Measurements from ENCODE around the gene EYA3. TPM values are rescaled to one million over a fixed set of nuclear protein-coding genes. Genes with fewer than 3 reads are reported as not detected.

The EYA3 gene
- total RNA-seq, 4 donors from 2014 or later, result 13.8 to 21.9 (median 15.8) TPM

DNA sequence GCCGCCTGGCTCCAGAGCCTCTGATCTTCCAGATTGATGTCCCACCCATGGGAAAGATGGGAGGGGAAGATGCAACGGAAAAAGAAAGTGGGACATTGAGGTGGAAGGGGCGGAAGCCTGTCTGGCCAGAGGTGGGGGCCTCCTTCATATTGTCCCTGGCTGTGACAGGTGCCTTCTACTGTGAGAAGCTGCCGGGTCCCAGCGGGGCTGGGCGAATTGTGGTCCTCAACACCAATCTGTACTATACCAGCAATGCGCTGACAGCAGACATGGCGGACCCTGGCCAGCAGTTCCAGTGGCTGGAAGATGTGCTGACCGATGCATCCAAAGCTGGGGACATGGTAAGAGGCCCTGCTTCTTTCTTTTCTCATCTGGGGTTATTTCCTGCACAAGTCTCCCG is 134.2 kb downstream of the EYA3 start:
- no peaks in the 10 kb centered on the region for H3K27me3 ChIP-seq
- intact Hi-C loops (cut with DNase I), result no loop called here
- 91 to 96% methylated on average over 9 to 10 of the region's 10 CpGs for WGBS, 2 donors
- no peak overlapping the region for H3K4me3 ChIP-seq
- H3K9me3 ChIP-seq, result no peaks in the 10 kb centered on the region
- H3K4me1 ChIP-seq, result peaks cover 0 to 6% (median 3%) of the 10 kb centered on the region in 3 donors
- TF ChIP-seq, protein P1, sequence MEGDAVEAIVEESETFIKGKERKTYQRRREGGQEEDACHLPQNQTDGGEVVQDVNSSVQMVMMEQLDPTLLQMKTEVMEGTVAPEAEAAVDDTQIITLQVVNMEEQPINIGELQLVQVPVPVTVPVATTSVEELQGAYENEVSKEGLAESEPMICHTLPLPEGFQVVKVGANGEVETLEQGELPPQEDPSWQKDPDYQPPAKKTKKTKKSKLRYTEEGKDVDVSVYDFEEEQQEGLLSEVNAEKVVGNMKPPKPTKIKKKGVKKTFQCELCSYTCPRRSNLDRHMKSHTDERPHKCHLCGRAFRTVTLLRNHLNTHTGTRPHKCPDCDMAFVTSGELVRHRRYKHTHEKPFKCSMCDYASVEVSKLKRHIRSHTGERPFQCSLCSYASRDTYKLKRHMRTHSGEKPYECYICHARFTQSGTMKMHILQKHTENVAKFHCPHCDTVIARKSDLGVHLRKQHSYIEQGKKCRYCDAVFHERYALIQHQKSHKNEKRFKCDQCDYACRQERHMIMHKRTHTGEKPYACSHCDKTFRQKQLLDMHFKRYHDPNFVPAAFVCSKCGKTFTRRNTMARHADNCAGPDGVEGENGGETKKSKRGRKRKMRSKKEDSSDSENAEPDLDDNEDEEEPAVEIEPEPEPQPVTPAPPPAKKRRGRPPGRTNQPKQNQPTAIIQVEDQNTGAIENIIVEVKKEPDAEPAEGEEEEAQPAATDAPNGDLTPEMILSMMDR (IDR thresholded peaks at IDR 0.05), result no peak
- no peak for TF ChIP-seq POLR2A (IDR thresholded peaks at IDR 0.05)
- no peak for DNase-seq
- H3K36me3 ChIP-seq, result no peaks in the 10 kb centered on the region
- H3K27ac ChIP-seq, result no peak overlapping the region

DNA sequence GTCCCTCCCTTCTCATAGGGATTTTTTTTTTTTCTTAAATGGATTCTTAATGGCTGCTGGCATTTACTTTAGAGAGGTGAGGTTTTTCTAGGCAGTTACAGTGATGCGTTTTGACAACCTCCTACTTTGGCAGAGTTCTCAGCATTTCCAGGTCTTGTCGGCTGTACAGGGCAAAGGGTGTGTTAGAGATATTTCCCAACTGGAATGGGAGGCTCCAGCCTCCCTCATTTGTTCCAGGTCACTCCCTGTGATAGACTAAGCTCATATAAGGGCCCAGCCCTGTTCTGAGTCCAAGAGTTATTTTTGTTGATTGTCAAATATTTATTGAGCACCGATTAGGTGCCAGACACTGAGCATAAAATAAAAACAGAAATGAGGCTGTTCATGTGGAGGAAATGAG is 136.3 kb downstream of the EYA3 start:
- 62 to 68% methylated on average over 2 to 3 of the region's 3 CpGs for WGBS, 2 donors
- Histone ChIP-seq H3K27me3 (no peaks in the 10 kb centered on the region), H3K4me1 (no peaks in the 10 kb centered on the region), H3K27ac (no peak overlapping the region), H3K36me3 (no peaks in the 10 kb centered on the region), H3K4me3 (no peak overlapping the region), H3K9me3 (no peaks in the 10 kb centered on the region)
- no peak for TF ChIP-seq POLR2A (IDR thresholded peaks at IDR 0.05)
- TF ChIP-seq, protein P1 (IDR thresholded peaks at IDR 0.05), result no peak
- no peak for DNase-seq
- intact Hi-C loops (cut with DNase I), result no loop called here

DNA sequence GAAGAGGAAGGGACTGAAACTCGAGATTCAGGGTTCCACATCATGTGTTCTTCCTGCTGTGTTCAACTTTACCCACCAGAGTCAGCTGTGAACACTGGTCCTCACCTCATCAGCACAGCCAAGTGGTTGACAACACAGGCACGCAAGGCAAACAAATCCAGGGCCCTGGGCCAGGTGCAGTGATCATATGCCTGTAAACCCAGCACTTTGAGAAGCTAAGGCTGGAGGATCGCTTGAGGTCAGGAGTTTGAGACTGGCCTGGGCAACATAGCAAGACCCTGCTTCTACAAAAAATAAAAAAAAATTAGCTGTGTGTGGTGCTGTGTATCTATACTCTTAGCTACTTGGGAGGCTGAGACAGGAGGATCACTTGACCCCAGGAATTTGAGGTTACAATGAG is 137.0 kb downstream of the EYA3 start:
- H3K27me3 ChIP-seq, result no peaks in the 10 kb centered on the region
- H3K36me3 ChIP-seq, result no peaks in the 10 kb centered on the region
- TF ChIP-seq, protein P1 (IDR thresholded peaks at IDR 0.05), result no peak
- TF ChIP-seq POLR2A (IDR thresholded peaks at IDR 0.05), result no peak
- DNase-seq, result no peak
- 34 to 51% methylated on average over 3 of the region's 3 CpGs for WGBS, 2 donors
- no peaks in the 10 kb centered on the region for H3K9me3 ChIP-seq
- intact Hi-C loops (cut with DNase I), result no loop called here
- no peak overlapping the region for H3K27ac ChIP-seq
- no peaks in the 10 kb centered on the region for H3K4me1 ChIP-seq
- H3K4me3 ChIP-seq, result no peak overlapping the region

DNA sequence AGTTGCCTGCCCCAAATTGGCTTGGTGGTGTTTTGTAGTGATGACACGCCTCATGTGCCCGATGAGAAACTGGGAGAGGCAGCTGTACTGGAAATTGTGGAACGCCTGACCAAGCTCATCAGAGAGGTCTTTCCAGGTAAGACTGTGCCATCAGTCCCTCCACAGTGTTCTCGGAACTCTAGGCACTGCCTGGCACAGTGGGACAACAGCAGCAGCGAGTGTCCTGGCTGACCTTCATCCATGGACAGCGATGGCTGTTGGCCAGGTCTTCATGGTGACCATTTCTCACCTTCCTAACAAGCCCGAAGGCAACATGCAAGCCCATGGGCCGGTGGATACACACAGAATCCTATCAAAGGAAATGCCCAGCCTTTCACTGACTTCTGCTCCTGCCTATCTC is 139.4 kb downstream of the EYA3 start:
- WGBS, 2 donors, result 89% methylated on average over 3 of the region's 8 CpGs; no CpG with 5 or more reads in 1 of the 2 donors
- no peaks in the 10 kb centered on the region for H3K27me3 ChIP-seq
- intact Hi-C loops (cut with DNase I), result no loop called here
- no peaks in the 10 kb centered on the region for H3K4me1 ChIP-seq
- TF ChIP-seq, protein P1 (IDR thresholded peaks at IDR 0.05), result no peak
- TF ChIP-seq POLR2A (IDR thresholded peaks at IDR 0.05), result no peak
- no peak overlapping the region for H3K4me3 ChIP-seq
- H3K27ac ChIP-seq, result no peak overlapping the region
- H3K9me3 ChIP-seq, result no peaks in the 10 kb centered on the region
- H3K36me3 ChIP-seq, result no peaks in the 10 kb centered on the region
- DNase-seq, result no peak

DNA sequence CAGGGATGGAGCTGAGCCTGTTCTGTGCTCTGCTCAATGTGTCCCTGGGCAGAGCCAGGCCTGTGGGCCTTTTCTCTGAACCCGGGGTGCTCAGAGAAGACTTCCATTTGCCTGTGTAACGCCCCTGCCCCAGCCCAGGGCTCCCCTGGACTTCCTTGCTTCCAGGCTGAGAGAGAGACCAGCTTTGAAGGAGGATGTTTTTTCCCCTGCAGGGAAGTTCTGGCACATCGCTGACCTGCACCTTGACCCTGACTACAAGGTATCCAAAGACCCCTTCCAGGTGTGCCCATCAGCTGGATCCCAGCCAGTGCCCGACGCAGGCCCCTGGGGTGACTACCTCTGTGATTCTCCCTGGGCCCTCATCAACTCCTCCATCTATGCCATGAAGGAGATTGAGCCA is 143.4 kb downstream of the EYA3 start:
- Histone ChIP-seq H3K9me3 (no peaks in the 10 kb centered on the region), H3K4me1 (no peaks in the 10 kb centered on the region), H3K4me3 (no peak overlapping the region), H3K27me3 (no peaks in the 10 kb centered on the region), H3K27ac (no peak overlapping the region), H3K36me3 (no peaks in the 10 kb centered on the region)
- intact Hi-C loops (cut with DNase I), result no loop called here
- TF ChIP-seq, protein P1 (IDR thresholded peaks at IDR 0.05), result no peak
- no peak for TF ChIP-seq POLR2A (IDR thresholded peaks at IDR 0.05)
- DNase-seq, result no peak
- WGBS, 2 donors, result 80% methylated on average over 2 of the region's 5 CpGs; no CpG with 5 or more reads in 1 of the 2 donors

All from esophagus squamous epithelium (tissue), 5 donors.